GM12865 (cell line): ENCODE measurements around the gene TTBK2.

ENCODE experiments used
- DNase-seq: peaks from one replicate; pipeline ENCODE4 v3.0.0; 2010; ENCODE audit warnings: low read depth
- H3K4me3 ChIP-seq: 2 replicates; pipeline ENCODE4 v1.5.1; 2011; ENCODE audit warnings: mild to moderate bottlenecking, low read depth, low read length, control low read depth
- TF ChIP-seq, protein P1 (sequence below): IDR thresholded peaks from 2 replicates; pipeline ENCODE4 v1.5.1; 2011; ENCODE audit warnings: low read length, control low read depth, low read depth, inconsistent platforms; ENCODE audit not compliant: insufficient read depth; ENCODE audit errors: missing control alignments

The TTBK2 gene

DNA sequence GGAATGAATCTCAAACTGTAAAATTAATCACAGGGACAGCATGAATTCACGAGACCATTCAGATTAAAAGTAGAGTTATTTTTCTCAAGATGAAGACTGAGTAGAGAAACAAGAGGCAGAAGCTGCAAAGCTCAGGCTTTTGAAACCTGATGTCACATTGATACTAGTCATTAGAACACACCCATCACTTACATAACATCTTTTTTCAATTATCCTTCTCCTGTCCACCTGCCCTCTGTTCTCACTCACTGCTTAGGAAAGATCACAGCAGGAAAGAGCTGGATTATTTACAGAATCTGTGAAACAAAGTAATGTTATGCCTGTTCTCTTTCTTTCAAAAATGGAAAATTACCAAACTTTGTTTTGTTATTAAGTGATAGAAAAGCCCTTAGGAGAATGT, 111.7 kb downstream of the TTBK2 start:
- DNase-seq = no peak
- H3K4me3 ChIP-seq = no peak overlapping the region
- TF ChIP-seq, protein P1, sequence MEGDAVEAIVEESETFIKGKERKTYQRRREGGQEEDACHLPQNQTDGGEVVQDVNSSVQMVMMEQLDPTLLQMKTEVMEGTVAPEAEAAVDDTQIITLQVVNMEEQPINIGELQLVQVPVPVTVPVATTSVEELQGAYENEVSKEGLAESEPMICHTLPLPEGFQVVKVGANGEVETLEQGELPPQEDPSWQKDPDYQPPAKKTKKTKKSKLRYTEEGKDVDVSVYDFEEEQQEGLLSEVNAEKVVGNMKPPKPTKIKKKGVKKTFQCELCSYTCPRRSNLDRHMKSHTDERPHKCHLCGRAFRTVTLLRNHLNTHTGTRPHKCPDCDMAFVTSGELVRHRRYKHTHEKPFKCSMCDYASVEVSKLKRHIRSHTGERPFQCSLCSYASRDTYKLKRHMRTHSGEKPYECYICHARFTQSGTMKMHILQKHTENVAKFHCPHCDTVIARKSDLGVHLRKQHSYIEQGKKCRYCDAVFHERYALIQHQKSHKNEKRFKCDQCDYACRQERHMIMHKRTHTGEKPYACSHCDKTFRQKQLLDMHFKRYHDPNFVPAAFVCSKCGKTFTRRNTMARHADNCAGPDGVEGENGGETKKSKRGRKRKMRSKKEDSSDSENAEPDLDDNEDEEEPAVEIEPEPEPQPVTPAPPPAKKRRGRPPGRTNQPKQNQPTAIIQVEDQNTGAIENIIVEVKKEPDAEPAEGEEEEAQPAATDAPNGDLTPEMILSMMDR = no peak

DNA sequence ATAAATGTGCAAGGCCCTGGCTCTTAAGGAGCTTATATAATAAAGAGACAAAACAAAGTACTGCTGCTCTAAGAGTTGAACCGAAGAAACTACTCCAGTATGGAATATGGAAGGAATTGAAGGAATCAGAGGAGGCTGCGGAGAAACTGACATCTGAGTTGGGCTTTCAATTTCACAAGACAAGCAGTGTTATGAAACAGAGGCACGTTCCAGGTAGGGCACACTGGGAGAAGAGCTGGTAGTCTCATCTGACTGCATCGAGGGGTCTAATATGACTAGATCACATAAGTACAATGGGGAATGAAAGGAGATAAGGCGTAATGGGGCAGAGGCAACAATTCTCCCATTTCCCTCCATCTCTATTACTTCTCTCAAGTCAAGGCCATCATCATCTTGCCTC, 115.3 kb downstream of the TTBK2 start:
- H3K4me3 ChIP-seq = no peak overlapping the region
- no peak for DNase-seq
- TF ChIP-seq, protein P1 = no peak

DNA sequence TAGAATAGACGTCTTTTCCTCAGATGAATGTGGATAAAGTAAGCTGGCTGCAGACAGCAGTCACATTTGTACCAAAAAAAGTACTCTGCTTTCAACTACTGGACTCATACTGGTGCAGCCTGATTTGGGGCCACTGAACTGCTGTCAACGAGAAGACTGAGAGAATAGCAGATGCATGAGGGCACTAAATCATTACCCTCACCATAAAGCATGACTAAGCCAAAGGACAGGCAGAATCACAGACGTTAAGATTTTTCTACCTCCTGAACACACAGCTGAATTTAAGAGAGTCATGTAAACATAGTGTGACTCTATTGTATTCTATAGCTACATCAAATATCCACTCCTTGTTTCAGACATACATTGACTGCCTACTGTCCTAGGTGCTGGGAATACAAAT, 115.8 kb downstream of the TTBK2 start:
- TF ChIP-seq, protein P1 = no peak
- no peak for DNase-seq
- no peak overlapping the region for H3K4me3 ChIP-seq

DNA sequence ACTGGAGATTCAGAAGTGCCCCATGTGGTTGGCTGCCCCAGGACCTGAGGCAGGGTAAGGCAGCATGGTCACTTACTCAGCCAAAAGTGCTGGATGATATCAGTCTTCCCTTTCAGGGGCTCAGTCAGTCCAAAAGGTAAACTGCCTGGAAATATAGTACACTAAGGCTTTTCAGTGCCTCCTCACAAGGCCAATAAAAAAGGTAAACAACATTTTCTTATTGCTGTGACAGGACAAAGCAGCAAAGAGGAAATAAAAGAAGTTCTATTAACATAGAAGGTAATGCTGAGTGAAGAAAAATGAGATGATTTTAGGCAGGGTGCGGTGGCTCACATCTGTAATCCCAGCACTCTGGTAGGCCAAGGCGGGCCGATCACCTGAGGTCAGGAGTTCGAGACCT, 117.1 kb downstream of the TTBK2 start:
- TF ChIP-seq, protein P1 = no peak
- H3K4me3 ChIP-seq = no peak overlapping the region

DNA sequence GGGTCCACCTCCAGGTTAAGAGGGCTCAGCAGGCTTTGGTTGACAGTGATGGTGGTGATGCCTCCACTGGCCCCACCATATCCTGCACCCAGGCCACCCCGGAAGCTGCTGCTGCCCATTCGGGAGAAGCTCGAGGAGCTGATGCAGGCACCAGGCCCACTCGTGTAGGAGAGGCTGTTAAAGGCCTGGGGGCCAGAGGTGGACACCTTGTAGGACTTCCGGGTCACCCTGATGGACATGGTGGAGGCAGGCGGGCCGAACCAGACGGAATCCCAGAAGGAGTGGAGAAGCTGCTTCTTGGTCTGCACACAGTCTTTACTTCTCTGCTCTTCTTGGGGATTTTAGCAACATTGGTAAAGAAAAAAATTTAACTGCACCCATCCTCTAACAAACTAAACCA, 118.4 kb downstream of the TTBK2 start:
- TF ChIP-seq, protein P1 = no peak
- H3K4me3 ChIP-seq = no peak overlapping the region

More for the DNA sequence above, 117.1 kb downstream of the TTBK2 start:
- no peak for DNase-seq

DNA sequence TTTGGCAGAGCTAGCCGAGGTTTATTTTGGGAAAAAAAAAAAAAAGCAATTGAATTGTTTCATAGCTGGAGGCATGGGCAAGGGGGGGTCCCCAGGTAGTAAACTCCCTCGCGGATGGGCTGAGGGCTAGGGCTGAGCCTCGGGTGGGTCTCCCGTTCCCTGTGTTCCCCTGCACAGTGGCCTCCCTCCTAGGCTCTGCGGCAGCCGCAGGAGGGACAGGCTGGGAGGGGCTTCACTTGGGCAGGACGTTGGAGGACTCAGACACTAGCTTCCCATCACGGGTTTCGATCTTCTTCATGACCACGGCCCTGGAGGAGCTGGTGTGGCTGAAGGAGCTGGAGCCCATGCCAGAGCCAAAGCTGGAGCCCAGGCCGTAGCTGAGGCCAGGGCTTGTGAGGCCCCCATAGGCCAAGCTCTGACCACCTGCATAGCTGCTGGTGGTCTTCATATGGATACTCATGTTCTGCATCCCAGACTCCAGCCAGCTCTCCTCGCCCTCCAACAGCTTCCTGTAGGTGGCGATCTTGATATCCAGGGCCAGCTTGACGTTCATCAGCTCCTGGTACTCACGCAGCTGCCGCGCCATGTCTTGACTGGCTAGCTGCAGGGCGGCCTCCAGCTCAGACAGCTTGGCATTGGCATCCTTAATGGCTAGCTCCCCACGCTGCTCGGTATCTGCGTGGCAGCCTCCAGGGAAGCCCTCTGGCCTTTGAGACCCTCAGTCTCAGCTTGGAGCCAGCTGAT, 119.7 kb downstream of the TTBK2 start:
- TF ChIP-seq, protein P1 = peak; percentile 15
- DNase-seq = peak; percentile 2
- H3K4me3 ChIP-seq = no peak overlapping the region

More for the DNA sequence above, 118.4 kb downstream of the TTBK2 start:
- no peak for DNase-seq

DNA sequence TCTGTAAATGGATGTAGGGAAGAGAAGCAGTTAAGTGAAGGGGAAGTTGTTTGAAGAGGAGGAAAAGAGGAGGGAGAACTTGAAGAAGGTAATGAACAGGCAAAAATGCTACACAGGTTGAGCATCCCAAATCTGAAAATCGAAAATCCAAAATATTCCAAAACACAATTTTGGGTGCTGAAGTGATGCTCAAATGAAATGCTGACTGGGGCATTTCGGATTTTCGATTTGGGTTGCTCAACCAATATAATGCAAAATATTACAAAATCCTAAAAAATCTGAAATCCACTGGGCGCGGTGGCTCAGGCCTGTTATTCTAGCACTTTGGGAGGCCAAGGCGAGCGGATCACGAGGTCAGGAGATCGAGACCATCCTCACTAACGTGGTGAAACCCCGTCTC, 121.8 kb downstream of the TTBK2 start:
- H3K4me3 ChIP-seq = no peak overlapping the region
- no peak for DNase-seq
- TF ChIP-seq, protein P1 = no peak
